Suprapubic skin (tissue), 4 donors: ENCODE measurements around the gene WHRN. TPM values are rescaled to one million over a fixed set of nuclear protein-coding genes. Genes with fewer than 3 reads are reported as not detected.

ENCODE experiments used
- DNase-seq, 2 donors: peaks; one replicate each; pipeline ENCODE4 v3.0.0-alpha.2; 2019; ENCODE audit warnings: low spot score in 2 of 2
- H3K27ac ChIP-seq: fragments of 200-600 bp; sonication (generic); one replicate; pipeline ENCODE4 v1.5.1; 2019
- H3K27me3 ChIP-seq: fragments of 200-600 bp; sonication (generic); one replicate; pipeline ENCODE4 v1.5.1; 2019
- H3K36me3 ChIP-seq: fragments of 200-600 bp; sonication (generic); one replicate; pipeline ENCODE4 v1.5.1; 2019
- H3K4me1 ChIP-seq: fragments of 200-600 bp; sonication (generic); one replicate; pipeline ENCODE4 v1.5.1; 2019
- H3K4me3 ChIP-seq: fragments of 200-600 bp; sonication (generic); one replicate; pipeline ENCODE4 v1.5.1; 2019; ENCODE audit warnings: mild to moderate bottlenecking
- H3K9me3 ChIP-seq: fragments of 200-600 bp; sonication (generic); one replicate; pipeline ENCODE4 v1.5.1; 2019
- EP300 ChIP-seq: sonication (generic); formaldehyde crosslinking; IDR thresholded peaks from one replicate; pipeline ENCODE4 v1.6.1; 2017; ENCODE audit warnings: antibody characterized with exemption
- POLR2A ChIP-seq, 2 donors: fragments of 450-650 bp; IDR thresholded peaks; one replicate each; pipeline ENCODE4 v1.6.1; 2017; ENCODE audit warnings: antibody characterized with exemption in 2 of 2, mild to moderate bottlenecking in 2 of 2, moderate library complexity in 2 of 2
- POLR2AphosphoS5 ChIP-seq, 3 donors: sonication (generic); formaldehyde crosslinking; IDR thresholded peaks; one replicate each; pipeline ENCODE4 v1.6.1; 2017; ENCODE audit warnings: antibody characterized with exemption in 3 of 3
- WGBS: methylation state at CpG from one replicate; pipeline ENCODE4 v1.1.5; 2018; 5-methylcytosine and 5-hydroxymethylcytosine counted together
- total RNA-seq, 4 donors: library from RNA; depleted of rRNA; stranded (reverse); fragments of >200 nt; gene quantifications; one replicate each; pipeline ENCODE4 v1.1.0, GENCODE V29; 2016
- TF ChIP-seq, protein P1 (sequence below), 2 donors: fragments of 200-600 bp in 1 of 2; fragments of 450-650 bp in 1 of 2; sonication (generic) in 1 of 2; IDR thresholded peaks; one replicate each; pipeline ENCODE4 v1.5.1; 2016 to 2019; ENCODE audit warnings: antibody characterized with exemption in 2 of 2, mild to moderate bottlenecking in 1 of 2, moderate library complexity in 1 of 2

WHRN gene
- total RNA-seq, 4 donors from 2014 or later: 7.7 to 25.9 (median 14.8) TPM

DNA sequence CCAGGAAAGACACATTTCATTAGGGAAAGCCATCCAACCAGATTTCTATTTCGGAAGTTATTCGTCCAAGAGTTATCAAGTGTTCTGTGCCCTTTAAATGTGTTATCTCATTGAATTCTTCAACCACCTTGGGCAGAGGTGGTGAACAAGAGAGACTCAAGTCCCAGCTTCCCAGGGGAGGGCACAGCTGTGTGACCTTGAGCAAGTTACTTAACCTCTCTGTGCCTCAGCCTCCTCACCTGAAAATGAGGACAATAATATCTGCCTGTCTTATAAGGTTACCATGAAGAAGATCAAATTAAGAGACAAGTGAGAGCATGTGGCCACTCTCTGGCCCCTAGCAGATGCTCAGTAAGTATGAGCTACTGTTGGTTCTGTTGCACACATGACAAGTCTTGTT lies 37.4 kb downstream of the WHRN start:
- DNase-seq: no peak
- H3K9me3 ChIP-seq: no peaks in the 10 kb centered on the region
- WGBS: 96% methylated on average over 2 of the region's 2 CpGs

DNA sequence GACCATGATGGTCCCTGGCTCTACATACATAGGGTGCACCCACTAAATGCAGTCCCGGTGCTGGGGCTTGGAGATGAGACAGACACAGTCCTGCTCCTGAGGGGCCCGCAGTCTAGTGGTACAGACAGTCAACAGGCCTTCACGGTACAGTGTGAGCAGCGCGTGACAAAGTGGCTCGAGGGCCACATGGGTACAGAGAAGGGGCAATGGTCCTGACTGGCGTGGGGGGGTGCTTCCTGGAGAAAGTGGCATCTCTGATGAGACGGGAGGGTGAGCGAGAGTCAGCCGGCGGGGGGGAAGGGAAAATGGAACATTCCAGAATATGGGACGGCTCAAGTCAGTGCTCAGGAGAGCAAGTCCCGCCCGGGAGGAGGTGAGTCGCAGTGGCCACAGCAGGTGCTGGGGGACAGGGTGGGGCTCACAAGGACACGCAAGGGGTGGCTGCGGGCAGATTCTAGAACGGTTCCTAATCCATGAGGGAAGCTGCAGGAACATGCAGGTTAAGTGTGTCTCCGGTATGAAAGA lies 38.0 kb downstream of the WHRN start:
- Histone ChIP-seq H3K27me3 (no peaks in the 10 kb centered on the region), H3K36me3 (peaks cover 3% of the 10 kb centered on the region), H3K4me1 (peaks cover under 1% of the 10 kb centered on the region), H3K27ac (no peak overlapping the region), H3K4me3 (no peak overlapping the region), H3K9me3 (no peaks in the 10 kb centered on the region)
- DNase-seq: no peak
- TF ChIP-seq POLR2A (IDR thresholded peaks at IDR 0.05) (no peak), EP300 (no peak), POLR2AphosphoS5 (IDR thresholded peaks at IDR 0.05) (no peak)
- TF ChIP-seq, protein P1, sequence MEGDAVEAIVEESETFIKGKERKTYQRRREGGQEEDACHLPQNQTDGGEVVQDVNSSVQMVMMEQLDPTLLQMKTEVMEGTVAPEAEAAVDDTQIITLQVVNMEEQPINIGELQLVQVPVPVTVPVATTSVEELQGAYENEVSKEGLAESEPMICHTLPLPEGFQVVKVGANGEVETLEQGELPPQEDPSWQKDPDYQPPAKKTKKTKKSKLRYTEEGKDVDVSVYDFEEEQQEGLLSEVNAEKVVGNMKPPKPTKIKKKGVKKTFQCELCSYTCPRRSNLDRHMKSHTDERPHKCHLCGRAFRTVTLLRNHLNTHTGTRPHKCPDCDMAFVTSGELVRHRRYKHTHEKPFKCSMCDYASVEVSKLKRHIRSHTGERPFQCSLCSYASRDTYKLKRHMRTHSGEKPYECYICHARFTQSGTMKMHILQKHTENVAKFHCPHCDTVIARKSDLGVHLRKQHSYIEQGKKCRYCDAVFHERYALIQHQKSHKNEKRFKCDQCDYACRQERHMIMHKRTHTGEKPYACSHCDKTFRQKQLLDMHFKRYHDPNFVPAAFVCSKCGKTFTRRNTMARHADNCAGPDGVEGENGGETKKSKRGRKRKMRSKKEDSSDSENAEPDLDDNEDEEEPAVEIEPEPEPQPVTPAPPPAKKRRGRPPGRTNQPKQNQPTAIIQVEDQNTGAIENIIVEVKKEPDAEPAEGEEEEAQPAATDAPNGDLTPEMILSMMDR (IDR thresholded peaks at IDR 0.05): no peak
- WGBS: 91% methylated on average over 19 of the region's 19 CpGs

More for the DNA sequence above, 37.4 kb downstream of the WHRN start:
- TF ChIP-seq, protein P1 (IDR thresholded peaks at IDR 0.05): no peak
- TF ChIP-seq POLR2AphosphoS5 (IDR thresholded peaks at IDR 0.05) (no peak), EP300 (no peak), POLR2A (IDR thresholded peaks at IDR 0.05) (no peak)
- peaks cover 3% of the 10 kb centered on the region for H3K36me3 ChIP-seq
- peaks cover 5% of the 10 kb centered on the region for H3K4me1 ChIP-seq
- no peak overlapping the region for H3K27ac ChIP-seq
- H3K27me3 ChIP-seq: no peaks in the 10 kb centered on the region
- H3K4me3 ChIP-seq: no peak overlapping the region

DNA sequence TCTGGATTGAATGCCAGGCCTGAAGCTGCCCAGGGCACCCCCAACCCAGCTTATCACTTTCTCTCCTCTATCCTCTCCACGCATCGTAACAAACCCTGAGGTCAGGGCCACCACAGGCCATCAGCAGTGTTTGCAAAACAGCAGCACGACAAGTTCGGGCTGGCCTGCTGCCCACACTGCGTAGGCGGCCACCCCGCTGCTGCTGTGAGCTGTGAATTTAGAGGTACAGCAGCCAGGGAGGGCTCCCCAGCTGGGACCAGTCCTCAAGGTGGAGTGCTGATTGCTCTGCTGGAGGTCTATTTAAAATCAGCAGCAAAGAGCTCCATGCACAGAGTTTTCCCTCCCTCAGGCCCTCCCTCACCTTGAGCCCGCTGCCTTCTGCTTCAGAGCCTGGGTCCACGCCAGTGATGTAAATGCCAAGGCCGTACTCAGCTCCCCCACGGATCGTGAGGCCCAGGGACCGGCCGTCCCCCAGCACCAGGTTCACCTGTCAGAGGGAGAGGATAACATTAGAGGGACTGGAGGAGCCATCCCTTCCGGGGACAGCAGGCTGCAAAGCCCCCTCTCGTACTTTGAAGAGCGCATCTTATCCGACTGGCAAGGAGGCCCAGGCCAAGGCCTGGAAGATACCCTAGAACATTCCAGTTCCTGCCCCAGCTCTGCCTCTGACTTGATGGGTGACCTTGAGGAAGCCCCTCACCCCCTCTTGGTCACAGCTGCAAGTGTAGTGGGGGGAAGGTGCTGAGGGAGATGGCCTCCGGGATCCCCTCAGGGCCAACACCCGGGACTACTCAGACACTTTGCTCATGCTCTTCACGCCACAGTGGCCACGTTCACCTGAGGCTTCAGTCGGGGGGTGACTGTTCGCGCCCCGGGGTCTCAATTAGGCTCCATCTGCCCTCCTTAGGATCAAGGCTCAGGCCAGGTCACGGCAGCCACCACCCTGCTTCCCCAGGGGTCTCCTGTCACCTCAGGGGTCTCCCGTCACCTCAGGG lies 39.1 kb downstream of the WHRN start:
- H3K4me3 ChIP-seq: no peak overlapping the region
- TF ChIP-seq, protein P1 (IDR thresholded peaks at IDR 0.05): no peak
- TF ChIP-seq POLR2A (IDR thresholded peaks at IDR 0.05): no peak
- no peak for TF ChIP-seq EP300
- TF ChIP-seq POLR2AphosphoS5 (IDR thresholded peaks at IDR 0.05): no peak
- no peaks in the 10 kb centered on the region for H3K4me1 ChIP-seq
- H3K27me3 ChIP-seq: no peaks in the 10 kb centered on the region
- DNase-seq: no peak
- no peak overlapping the region for H3K27ac ChIP-seq
- no peaks in the 10 kb centered on the region for H3K9me3 ChIP-seq
- 92% methylated on average over 14 of the region's 28 CpGs for WGBS
- peaks cover 3% of the 10 kb centered on the region for H3K36me3 ChIP-seq

DNA sequence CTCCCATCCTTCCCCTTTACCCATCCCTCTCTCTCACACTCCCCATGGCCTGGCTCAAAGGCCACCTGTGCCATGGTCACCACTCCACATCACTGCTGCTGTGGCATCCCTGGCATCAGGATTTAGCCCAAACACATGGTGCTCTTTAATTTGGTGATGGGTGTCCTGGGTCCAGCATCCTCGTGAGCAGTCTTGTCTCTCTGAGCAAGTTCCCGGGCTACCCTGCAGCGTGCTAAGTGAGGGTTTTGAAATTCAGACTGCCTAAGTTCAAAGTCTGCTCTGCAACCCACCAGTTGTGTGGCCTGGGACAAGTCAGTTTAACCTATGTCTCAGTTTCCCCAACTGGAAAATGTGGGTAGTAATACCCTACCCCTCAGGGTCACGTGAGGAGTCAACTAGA lies 39.9 kb downstream of the WHRN start:
- Histone ChIP-seq H3K27me3 (no peaks in the 10 kb centered on the region), H3K9me3 (no peaks in the 10 kb centered on the region), H3K36me3 (peaks cover 3% of the 10 kb centered on the region), H3K4me3 (no peak overlapping the region), H3K27ac (no peak overlapping the region), H3K4me1 (no peaks in the 10 kb centered on the region)
- 100% methylated on average over 4 of the region's 4 CpGs for WGBS
- no peak for DNase-seq
- TF ChIP-seq, protein P1 (IDR thresholded peaks at IDR 0.05): no peak
- TF ChIP-seq EP300: no peak
- no peak for TF ChIP-seq POLR2AphosphoS5 (IDR thresholded peaks at IDR 0.05)
- TF ChIP-seq POLR2A (IDR thresholded peaks at IDR 0.05): no peak
